Activated naive CD4-positive, alpha-beta T cell treated with anti-CD3 and anti-CD28 coated beads, Interleukin-2, amount 10 ng/mL, durations not matched to agents 5 hours and 36 hours (primary cell): ENCODE results near the gene ZDHHC7. TPM values are rescaled to one million over a fixed set of nuclear protein-coding genes. Genes with fewer than 3 reads are reported as not detected.

Experiments
- total RNA-seq, 2 experiments: library from RNA; stranded (reverse); gene quantifications; one replicate each; pipeline ENCODE4 v1.2.3, GENCODE V29; 2021

ZDHHC7 gene, protein sequence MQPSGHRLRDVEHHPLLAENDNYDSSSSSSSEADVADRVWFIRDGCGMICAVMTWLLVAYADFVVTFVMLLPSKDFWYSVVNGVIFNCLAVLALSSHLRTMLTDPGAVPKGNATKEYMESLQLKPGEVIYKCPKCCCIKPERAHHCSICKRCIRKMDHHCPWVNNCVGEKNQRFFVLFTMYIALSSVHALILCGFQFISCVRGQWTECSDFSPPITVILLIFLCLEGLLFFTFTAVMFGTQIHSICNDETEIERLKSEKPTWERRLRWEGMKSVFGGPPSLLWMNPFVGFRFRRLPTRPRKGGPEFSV
- 10 to 100 TPM; 27.7 to 28.3 TPM for total RNA-seq

DNA sequence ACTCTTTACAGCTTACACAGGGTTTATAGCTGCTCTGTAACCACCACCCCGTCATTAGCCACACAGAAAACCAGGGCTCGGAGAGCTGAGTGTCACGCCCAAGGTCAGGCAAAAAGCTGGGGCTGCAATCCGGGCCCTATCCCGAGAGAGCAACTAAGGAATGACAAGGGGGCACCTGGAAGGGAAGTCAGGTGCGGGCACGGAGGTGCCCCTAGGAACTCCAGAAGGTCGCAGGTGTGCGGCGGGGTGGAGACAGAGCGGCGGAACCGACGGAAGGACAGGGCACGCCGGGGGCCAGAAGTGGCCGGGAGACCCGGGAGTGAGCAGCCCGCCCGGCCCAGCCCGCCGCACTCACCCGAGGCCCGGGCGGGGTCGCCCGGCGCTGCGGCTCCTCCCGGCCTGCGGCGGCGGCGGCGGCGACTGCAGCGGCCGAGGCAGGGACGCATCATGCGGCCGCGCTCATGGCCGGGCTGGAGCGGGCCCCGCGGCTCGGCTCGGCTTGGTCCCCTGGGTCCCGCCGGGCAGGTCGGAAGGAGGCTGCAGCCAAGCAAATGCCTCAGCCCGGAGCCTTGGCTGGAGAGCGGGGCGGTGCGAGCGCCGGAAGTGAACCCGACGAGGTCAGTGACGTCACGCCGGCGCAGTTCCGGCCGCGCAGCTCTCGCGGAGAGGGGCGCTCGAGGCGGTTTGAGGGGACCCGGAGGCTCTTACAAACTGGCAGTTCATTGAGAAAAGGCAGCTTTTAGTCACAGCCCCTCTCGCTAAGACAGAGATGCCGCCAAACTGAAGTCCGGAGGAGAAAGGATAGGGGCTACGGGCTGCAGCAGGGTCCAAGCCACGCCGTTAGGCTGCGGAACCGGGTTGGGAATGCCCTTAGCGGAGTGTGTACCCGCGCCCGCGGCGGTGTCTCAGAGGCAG is at the start of gene ZDHHC7:
Gene ZDHHC7 (minus strand): TSS at position 605 of the 915 bp plus-strand sequence. CDS start 20,917 bp downstream, outside the sequence.

DNA sequence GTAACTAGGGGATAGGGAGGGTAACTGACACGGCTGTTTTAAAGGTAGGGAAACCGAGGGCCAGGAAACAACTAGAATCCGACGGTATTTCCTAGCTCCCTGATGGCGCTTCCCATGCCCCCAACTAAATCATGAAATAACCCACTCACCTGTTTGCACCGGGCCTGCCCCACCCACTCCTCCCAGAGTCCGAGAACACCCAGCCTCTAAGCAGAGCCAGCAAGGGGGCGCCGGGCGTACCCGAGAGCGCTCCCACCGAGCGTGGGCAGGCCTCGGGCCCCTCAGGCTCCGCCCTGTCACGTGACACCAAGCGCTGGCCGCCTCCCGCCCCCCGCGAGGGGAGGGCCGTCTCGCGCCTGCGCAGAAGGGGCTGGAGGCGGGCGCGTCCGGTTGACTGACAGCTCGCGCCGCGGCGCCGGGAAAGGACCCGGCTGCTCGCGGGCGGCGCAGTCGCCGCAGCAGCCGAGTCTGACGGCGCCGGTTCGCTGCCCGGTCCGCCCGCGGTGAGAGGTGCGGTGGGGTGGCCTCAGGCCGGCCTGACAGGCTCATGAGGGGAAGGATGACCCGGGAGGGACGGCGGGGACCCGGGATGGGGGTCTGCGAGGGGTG is 16.1 kb upstream of the ZDHHC7 start, which contains the start of gene KIAA0513:
Gene KIAA0513 (plus strand): TSS at position 447 of the 609 bp plus-strand sequence. CDS start 39,277 bp downstream, outside the sequence.

Other genes with a start within 250 kb of the ZDHHC7 start
- 1 to 10 TPM in 1 of 2 experiments, under 1 TPM in 1; 0.58 to 1.0 TPM for gene CRISPLD2, start 191.6 kb downstream of the ZDHHC7 start, total RNA-seq
- gene KIAA0513, start 16.3 kb upstream of the ZDHHC7 start, total RNA-seq = 1 to 10 TPM; 8.0 to 9.4 TPM
- not detected for gene CIBAR2, start 100.9 kb upstream of the ZDHHC7 start, total RNA-seq